ENCODE data around the gene PDXDC1. TPM values are rescaled to one million over a fixed set of nuclear protein-coding genes. Genes with fewer than 3 reads are reported as not detected.
"Not testable (repeated sequence)": the region's sequence is repeated elsewhere in the genome, so short reads cannot be mapped to it uniquely, and the experiment has no call there.

PDXDC1 gene
- total RNA-seq, 2 experiments from 2014 or later = 52.6 to 53.9 TPM

DNA sequence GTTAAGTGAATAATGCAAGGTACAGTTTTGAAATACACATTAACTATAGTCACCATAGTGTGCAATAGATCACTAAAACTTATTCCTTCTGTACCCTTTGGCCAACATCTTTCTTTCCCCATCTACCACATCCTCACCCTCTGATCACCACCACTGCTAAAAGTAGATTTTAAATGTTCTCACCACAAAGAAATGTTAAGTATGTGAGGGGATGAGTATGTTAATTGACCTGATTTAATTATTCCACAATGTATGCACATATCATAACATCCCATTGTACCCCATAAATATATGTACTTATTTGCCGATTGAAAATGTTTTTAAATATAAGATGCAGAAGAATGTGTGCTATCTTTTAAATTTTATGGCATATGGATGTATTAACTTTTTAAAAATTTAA lies 188.2 kb downstream of the PDXDC1 start:
- H3K36me3 Mint-ChIP-seq (ENCODE audit: low read depth); H3K4me1 Mint-ChIP-seq (ENCODE audit: low read depth); H3K27ac Mint-ChIP-seq; CTCF ChIA-PET; H3K9me3 Mint-ChIP-seq; H3K4me3 Mint-ChIP-seq; H3K27me3 Mint-ChIP-seq (ENCODE audit: low read depth); intact Hi-C loops (cut with micrococcal nuclease); DNase-seq: not testable (repeated sequence)

DNA sequence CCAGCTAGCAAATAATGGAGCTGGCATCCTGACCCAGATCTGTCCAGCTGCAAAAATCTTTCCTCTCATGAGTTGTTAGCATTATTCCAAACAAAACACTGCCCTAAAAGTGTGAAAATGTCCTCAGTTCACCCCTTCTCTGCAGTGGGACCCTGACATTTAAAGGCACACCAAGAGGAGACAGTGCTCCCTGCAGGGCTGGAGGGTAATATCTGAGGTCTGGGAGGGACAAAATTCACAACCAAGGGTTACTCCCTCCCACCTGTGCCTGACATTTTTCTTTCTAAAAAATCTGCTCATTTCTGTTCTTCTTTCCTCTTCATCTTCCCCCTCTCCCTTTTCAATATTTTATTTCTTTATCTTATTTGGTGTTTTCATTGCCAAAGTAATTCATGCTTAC lies 191.4 kb downstream of the PDXDC1 start:
- DNase-seq; H3K27me3 Mint-ChIP-seq (ENCODE audit: low read depth); H3K9me3 Mint-ChIP-seq; intact Hi-C loops (cut with micrococcal nuclease); H3K4me1 Mint-ChIP-seq (ENCODE audit: low read depth); CTCF ChIA-PET; H3K36me3 Mint-ChIP-seq (ENCODE audit: low read depth); H3K4me3 Mint-ChIP-seq; H3K27ac Mint-ChIP-seq: not testable (repeated sequence)

DNA sequence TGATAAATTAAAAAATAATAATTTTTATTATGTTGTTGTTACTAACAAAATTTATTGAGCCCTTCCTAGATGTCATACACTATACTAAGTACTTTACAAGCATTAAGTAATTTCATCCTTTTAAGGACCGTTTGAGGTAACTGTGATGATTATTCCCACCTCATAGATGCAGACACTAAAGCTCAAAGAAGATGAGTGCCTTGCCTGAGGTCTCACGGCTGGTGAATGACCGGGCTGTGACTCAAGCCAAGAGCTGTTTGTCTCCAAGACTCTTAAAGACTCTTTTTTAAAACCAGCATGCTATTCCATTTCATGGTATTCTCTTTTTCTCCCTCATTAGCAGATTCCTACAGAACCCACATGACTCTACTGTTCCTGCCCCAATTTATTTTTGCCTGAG lies 193.5 kb downstream of the PDXDC1 start:
- H3K36me3 Mint-ChIP-seq (ENCODE audit: low read depth); CTCF ChIA-PET; H3K4me1 Mint-ChIP-seq (ENCODE audit: low read depth): not testable (repeated sequence)

DNA sequence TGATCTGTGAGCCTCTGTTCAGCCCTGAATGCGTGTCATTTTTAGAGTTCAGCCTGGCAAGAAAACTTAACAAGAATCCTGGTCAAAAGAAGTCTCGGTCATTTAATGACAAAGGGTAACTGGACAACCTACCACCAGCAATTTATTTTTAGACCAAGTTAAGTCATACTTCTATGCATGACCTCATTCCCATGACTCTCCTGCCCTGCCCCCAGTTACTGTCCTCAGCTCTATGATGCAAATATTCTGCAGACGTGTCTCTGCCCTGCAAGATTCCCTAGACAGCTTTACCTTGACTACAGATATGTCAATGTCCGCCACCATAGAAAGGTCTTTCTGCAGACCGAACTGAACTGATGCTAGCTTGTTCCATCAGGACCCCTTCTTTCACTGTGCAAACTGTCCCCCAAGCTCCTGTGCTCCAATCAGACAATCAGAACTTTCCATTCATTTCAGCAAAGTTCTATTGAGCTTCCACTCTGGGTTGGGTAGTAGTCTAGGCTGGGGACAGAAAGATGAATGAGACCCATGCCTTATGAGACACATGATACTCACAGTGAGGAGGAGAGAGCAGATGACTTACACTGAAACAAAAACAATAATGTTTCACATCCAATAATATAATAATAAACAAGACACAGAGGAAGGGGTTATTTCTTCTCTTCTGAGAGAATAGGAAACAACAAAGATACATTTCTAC lies 194.3 kb downstream of the PDXDC1 start:
- CTCF ChIA-PET = not testable (repeated sequence)

More for the DNA sequence above, 193.5 kb downstream of the PDXDC1 start:
- intact Hi-C loops (cut with micrococcal nuclease); DNase-seq; H3K27ac Mint-ChIP-seq; H3K9me3 Mint-ChIP-seq; H3K27me3 Mint-ChIP-seq (ENCODE audit: low read depth); H3K4me3 Mint-ChIP-seq: not testable (repeated sequence)

DNA sequence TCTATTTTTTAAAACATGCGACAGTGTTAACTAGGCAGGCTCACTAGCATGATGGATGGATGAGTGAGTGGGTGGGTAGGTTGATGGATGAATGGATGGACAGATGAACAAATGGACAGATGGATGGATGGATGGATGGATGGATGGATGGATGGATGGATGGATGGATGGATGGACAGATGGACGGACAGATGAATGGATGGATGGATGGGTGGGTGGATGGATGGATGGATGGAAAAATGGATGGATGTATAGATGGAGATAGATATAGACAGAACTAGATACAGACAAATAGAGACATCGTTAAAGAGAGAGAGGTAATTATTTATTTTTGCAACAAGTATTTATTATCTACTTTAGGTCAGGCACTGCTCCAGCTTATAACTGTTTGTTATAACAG lies 205.1 kb downstream of the PDXDC1 start:
- DNase-seq; H3K4me3 Mint-ChIP-seq; intact Hi-C loops (cut with micrococcal nuclease); H3K4me1 Mint-ChIP-seq (ENCODE audit: low read depth); H3K27ac Mint-ChIP-seq; H3K36me3 Mint-ChIP-seq (ENCODE audit: low read depth); H3K27me3 Mint-ChIP-seq (ENCODE audit: low read depth); CTCF ChIA-PET; H3K9me3 Mint-ChIP-seq: not testable (repeated sequence)

More for the DNA sequence above, 194.3 kb downstream of the PDXDC1 start:
- H3K36me3 Mint-ChIP-seq (ENCODE audit: low read depth); DNase-seq; H3K4me3 Mint-ChIP-seq; H3K9me3 Mint-ChIP-seq; H3K27me3 Mint-ChIP-seq (ENCODE audit: low read depth); H3K27ac Mint-ChIP-seq; H3K4me1 Mint-ChIP-seq (ENCODE audit: low read depth); intact Hi-C loops (cut with micrococcal nuclease): not testable (repeated sequence)

DNA sequence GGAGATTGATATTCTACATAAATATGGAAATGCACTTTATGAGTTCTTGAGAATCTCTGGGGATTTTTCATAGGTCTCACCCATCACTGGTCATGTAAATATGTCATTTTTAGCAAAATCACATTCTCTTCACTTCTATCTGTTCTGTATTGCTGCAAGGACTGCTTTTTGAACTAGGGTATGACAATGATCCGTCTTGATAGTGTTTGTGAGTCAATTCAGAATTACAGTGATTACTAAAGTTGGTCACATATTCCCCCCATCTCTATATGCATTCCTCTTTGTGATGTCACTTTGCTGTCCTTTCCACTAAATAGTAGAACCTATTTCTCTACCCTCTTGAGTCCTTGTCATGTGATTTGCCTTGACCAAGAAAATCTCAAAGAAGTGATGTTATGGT lies 206.1 kb downstream of the PDXDC1 start:
- H3K4me3 Mint-ChIP-seq; H3K4me1 Mint-ChIP-seq (ENCODE audit: low read depth); H3K36me3 Mint-ChIP-seq (ENCODE audit: low read depth); DNase-seq; CTCF ChIA-PET; H3K27ac Mint-ChIP-seq; H3K27me3 Mint-ChIP-seq (ENCODE audit: low read depth); H3K9me3 Mint-ChIP-seq; intact Hi-C loops (cut with micrococcal nuclease): not testable (repeated sequence)

DNA sequence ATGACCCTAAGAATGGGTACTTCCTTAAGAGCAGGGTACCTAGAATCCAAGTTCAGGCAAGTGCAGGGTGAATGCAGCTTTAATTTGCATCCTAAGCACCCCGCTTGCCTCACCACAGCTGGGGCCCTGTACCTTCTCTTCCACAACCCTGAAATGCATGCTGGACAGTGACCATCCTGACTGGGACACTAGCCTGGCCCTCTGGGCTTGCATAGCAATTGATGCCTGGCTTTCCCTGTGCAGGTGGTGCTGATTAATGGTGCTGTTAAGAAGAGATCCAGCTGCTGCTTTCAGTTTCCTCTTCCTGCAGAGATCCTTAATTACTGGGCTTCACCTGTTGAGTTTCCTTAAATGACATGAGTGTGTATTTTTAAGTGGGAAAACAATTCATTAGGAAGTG lies 209.2 kb downstream of the PDXDC1 start:
- CTCF ChIA-PET; intact Hi-C loops (cut with micrococcal nuclease); H3K4me1 Mint-ChIP-seq (ENCODE audit: low read depth); H3K9me3 Mint-ChIP-seq; H3K27ac Mint-ChIP-seq; H3K27me3 Mint-ChIP-seq (ENCODE audit: low read depth); H3K4me3 Mint-ChIP-seq; DNase-seq; H3K36me3 Mint-ChIP-seq (ENCODE audit: low read depth): not testable (repeated sequence)

Small RNAs within 50 kb of the gene (microRNA-seq; reads per million reads assigned to microRNA genes)
- gene MIR1972-1 (ENCODE audit: borderline microRNAs expressed, borderline replicate concordance) (not detected), gene MIR3180-4 (ENCODE audit: borderline microRNAs expressed, borderline replicate concordance) (not detected), gene MIR6511A1 (ENCODE audit: borderline microRNAs expressed, borderline replicate concordance) (not detected), gene MIR6511B2 (ENCODE audit: borderline microRNAs expressed, borderline replicate concordance) (not detected), gene MIR6770-1 (ENCODE audit: borderline microRNAs expressed, borderline replicate concordance) (not detected)

Other genes starting within 250 kb of the PDXDC1 start
- 1 to 10 TPM; 3.6 to 4.1 TPM for gene NPIPA2, start 232.5 kb upstream of the PDXDC1 start, total RNA-seq
- gene NOMO1, start 141.3 kb upstream of the PDXDC1 start, total RNA-seq = 10 to 100 TPM; 33.1 to 35.1 TPM
- 100 to 1,000 TPM in 1 of 2 experiments, 10 to 100 TPM in 1; 81.4 to 101 TPM for gene NPIPA1, start 37.6 kb upstream of the PDXDC1 start, total RNA-seq
- 10 to 100 TPM; 30.0 to 36.1 TPM for gene NTAN1, start 81.0 kb downstream of the PDXDC1 start, total RNA-seq
- 10 to 100 TPM; 29.6 to 32.4 TPM for gene RRN3, start 119.2 kb downstream of the PDXDC1 start, total RNA-seq

Data from activated naive CD4-positive, alpha-beta T cell treated with anti-CD3 and anti-CD28 coated beads for 36 hours (primary cell).